GM21529 (cell line): ENCODE measurements around the gene NDUFS3.
"Not testable (repeated sequence)": the region's sequence is repeated elsewhere in the genome, so short reads cannot be mapped to it uniquely, and the experiment has no call there.

Experiments used
- ATAC-seq: cut with Tn5 transposase; IDR thresholded peaks from one replicate; pipeline ENCODE4 v1.9.1; 2021; ENCODE audit not compliant: unreplicated experiment

The NDUFS3 gene

DNA sequence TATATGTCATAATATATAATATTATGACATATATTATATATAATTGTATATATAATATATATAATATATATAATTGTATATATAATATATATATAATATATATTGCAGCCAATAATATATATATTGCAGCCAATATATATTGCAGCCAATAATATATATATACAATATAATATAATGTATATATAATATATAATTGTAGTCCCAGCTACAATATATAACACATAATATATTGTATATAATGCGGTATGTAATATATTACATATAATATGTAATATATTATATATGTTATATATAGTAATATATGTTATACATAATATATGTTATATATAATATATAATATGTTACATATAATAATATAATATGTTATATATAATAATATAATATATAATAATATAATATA lies 20.2 kb upstream of the NDUFS3 start:
- ATAC-seq = no peak

DNA sequence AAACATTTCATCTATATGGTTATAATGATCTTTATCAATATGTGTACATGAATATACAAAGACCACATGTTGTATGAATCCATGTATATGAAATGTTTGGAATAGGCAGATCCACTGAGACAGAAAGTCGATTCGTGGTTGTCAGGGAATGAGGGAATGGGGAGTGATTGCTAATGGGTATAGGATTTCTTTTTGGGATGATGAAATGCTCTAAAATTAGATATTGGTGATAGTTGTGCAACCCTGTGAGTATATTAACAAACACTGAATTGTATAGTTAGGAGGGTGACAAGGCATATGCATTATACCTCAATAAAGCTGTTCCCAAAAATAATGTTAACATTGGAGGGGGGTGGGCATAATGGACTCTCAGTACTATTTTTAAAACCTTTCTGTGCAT lies 18.4 kb upstream of the NDUFS3 start:
- no peak for ATAC-seq

GRCh38 chr11:47562393-47562792 lies 16.5 kb upstream of the NDUFS3 start:
- ATAC-seq = not testable (repeated sequence)

DNA sequence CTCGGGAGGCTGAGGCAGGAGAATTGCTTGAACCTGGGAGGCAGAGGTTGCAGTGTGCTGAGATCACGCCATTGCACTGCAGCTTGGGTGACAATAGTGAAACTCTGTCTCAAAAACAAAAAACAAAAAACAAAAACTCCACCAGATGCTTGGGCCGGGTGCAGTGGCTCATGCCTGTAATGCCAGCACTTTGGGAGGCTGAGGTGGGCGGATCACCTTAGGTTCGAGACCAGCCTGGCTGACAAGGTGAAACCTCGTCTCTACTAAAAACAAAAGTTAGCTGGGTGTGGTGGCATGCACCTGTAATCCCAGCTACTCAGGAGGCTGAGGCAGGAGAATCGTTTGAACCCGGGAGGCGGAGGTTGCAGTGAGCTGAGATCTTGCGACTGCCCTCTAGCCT lies 14.5 kb upstream of the NDUFS3 start:
- not testable (repeated sequence) for ATAC-seq

DNA sequence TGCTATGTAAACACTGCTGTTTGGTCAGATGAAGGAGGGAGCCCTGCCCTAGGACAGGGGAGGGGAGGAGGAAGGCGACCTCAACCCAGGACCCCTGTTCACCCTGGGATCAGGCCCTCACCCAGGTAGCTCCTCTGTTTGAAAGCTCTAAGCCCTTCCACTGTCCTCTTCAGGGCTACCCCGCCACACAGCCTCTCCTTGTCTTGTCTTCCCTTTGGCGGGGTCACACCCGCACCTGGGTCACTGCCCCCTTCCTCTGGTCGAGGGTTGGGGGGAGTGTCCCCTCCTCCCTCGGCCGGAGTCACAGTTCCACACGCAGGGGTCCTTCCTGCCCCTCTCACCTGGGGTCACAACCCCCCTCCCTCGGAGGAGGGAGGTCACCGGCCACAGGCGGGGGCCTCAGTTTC lies 13.9 kb upstream of the NDUFS3 start:
- peak; percentile 14 for ATAC-seq

DNA sequence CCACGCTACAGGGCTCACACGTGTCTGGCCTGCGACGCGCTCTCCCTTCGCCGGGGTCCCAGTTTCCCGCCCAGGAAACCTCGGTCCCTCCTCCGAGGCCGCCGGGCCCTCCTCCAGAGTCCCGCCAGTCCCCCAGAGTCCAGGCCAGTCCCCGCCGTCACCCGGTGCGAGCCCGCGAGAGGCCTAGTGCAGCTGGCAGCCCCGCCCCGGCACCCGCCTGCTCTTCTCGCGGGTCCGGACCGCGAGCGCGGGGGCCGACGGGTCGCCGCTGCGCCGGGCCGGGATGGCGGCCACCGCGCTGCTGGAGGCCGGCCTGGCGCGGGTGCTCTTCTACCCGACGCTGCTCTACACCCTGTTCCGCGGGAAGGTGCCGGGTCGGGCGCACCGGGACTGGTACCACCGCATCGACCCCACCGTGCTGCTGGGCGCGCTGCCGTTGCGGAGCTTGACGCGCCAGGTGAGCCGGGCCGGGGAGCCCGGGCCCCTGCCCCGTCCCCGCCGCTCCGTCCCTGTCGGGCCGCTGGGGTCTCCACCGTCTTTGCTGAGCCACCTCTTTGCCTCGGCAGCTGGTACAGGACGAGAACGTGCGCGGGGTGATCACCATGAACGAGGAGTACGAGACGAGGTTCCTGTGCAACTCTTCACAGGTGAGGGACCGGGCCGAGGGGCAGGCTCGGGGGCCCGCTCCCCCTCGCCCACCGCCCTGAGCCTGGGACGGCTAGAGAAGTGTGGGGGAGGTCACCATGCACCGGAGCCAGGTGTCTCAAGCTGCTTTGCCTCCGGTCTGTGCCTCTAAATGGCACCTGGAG lies 13.3 kb upstream of the NDUFS3 start, which contains the start of gene PTPMT1:
Gene PTPMT1 (plus strand): TSS at position 260 of the 809 bp plus-strand sequence. CDS start 24 bp downstream, at position 284.
- ATAC-seq = peak; percentile 89

- ATAC-seq = no peak
Observed at GRCh38 chr11:47566149-47566698, 12.7 kb upstream of the NDUFS3 start.

GRCh38 chr11:47569646-47570045 lies 9.2 kb upstream of the NDUFS3 start:
- ATAC-seq = no peak

- ATAC-seq = no peak
Observed at GRCh38 chr11:47570651-47571356, 8.1 kb upstream of the NDUFS3 start.

GRCh38 chr11:47571357-47571729 lies 7.5 kb upstream of the NDUFS3 start:
- ATAC-seq = no peak

GRCh38 chr11:47571895-47572294 lies 7.0 kb upstream of the NDUFS3 start:
- no peak for ATAC-seq

- ATAC-seq = no peak
Observed at GRCh38 chr11:47572715-47573255, 6.1 kb upstream of the NDUFS3 start.

DNA sequence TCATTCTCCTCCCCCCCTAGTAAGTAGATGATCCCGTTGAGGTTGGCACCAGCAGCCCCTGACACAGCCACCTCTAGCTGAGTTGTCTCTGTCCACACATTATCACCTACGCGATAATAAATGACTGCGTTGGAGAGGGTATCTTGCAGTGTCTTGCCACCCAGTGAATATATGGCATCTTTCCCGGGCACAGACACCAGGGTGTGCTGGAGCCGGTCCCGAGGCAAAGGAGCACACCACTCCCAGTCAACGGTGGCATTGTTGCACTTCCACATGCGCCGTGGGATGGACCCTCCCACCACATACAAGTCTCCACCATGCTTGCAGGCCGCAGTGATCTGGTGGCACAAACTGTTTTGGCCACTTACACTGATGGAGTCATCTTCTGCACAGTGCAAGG lies 5.6 kb upstream of the NDUFS3 start:
- no peak for ATAC-seq

DNA sequence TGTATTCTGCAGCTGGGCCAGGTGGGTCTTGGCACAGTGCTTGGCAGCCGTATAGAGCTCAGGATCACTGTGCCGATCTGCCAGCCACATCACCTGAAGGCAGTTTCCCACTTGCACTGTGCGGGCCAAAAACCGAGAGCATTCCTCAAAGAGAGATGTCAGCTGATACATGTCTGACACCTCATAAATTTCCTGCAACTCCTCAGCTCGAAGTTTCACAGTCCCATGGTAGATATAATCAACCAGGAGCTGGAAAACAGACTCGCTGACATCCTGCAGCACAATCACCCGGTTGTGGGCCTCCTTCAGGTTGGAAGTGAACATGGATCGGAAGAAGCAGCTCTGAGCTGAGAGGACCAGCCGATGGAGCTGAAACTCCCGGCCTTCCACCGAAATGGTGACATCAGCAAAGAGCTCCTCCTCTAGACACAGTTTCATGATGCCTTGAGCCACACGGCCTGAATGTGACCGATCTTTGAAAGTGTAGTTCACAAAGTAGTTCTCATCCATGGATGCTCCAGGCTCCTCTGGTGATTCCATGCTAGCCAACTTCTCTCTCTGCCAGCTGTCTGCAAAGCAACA lies 1.3 kb upstream of the NDUFS3 start:
- ATAC-seq = no peak

DNA sequence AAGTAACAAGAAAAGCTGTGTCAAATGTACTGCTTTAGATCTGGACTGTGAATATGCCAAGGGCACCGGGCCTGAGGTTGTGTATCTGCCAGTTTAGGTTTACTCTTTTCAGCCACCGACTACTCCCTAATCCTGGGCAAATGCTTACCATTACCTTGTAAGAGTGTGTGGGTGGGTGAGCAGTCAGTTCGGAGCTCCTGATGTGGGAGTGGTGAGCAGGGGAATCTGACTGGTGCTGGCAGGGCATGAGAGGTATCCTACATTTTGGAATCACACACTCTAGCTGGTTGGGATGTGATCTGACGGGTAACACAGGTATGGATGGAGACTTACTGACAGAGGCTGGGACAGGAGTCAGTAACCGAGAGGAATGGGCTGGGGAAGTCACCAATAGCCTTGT lies 5.0 kb downstream of the NDUFS3 start:
- no peak for ATAC-seq

- no peak for ATAC-seq
Observed at GRCh38 chr11:47586098-47586855, 7.4 kb downstream of the NDUFS3 start, which contains the start of gene FAM180B. FAM180B (plus strand) TSS chr11:47586678; CDS start chr11:47586769, 91 bp downstream.

DNA sequence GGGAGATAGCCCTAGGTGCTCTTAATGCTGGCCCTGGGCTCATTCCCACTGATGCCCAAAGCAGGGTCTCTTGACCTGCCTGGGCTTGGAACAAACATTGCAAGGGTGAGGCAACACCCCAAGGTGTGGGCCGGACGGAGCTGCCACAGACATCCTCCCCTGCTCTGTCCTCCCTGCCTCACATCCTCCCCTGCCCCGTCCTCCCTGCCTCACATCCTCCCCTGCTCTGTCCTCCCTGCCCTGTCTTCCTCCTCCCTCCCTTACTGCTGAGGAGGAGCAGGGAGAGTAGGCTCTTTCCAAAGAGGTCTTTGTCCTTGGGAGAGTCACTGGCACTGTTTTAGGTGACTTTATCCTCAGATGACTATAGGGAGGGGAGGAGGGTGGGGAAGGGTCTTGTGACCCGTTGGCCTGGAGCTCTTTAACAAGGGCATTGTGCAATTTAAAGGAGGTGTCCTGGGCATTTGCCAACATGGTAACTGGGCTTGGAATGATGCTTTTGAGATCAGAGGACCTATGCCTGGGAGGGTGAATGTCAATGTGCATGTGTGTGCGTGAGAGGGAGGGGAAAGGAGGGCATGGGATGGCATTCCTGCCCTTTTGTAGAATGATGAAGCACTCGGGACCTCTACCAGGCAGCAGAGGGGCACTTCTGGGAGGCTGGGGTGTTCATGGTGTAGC lies 8.3 kb downstream of the NDUFS3 start:
- no peak for ATAC-seq

- no peak for ATAC-seq
Observed at GRCh38 chr11:47587723-47588326, 9.0 kb downstream of the NDUFS3 start.

DNA sequence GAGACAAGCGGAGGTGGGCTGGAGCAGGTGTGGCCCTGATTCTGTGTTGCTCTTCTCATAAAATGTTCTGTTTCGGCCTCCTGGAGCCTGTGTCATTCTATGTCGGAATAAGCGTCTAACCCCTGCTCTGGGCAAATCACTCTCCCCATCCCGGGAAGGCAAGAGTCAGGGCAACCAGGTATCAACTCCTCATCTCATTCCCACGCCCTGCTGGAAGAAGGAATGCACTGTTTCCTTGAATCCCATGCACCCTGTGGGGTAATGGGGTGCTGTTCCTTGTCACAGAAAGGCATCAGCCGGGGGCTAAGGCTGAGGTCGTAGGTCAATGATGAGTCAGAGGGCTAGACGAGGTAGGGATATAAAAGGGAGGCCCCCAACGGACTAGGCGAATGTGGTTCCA lies 10.2 kb downstream of the NDUFS3 start:
- ATAC-seq = no peak

DNA sequence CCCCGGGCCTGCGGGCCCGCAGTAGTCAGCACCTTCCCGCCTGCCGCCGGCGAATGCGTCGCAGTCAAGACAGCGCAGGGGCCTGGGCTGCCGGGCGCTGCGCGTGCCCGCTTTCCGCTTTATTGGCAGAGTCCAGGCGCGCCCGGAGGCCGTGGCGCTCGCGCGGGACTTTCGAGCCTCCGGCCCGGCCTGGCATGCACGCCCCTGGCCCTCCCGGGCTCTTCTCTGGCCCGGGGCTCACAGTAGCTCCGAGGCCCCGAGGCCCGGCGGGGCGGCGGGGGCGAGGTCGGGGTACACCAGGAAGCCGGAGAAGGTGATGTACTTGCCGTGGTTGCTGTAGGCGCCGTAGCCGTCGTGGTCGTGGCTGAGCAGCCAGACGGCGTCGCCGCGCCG lies 10.7 kb downstream of the NDUFS3 start:
- ATAC-seq = no peak
